T-helper 2 cell treated with Interferon-gamma antibody and Interleukin-4, amounts not matched to agents 100 ng/mL and 5 ng/mL, for 36 hours (primary cell): Measurements from ENCODE around the gene INO80B. TPM values are rescaled to one million over a fixed set of nuclear protein-coding genes. Genes with fewer than 3 reads are reported as not detected.

ENCODE experiments used
- intact Hi-C: fragments of 100-400 bp; cut with micrococcal nuclease; formaldehyde crosslinking; loops from one replicate; pipeline ENCODE4 v1.15.1; 2023
- total RNA-seq: library from RNA; stranded (reverse); gene quantifications from 2 replicates; pipeline ENCODE4 v1.2.3, GENCODE V29; 2022

The INO80B gene
- total RNA-seq, 1 donor from 2014 or later, result 29.4 TPM

DNA sequence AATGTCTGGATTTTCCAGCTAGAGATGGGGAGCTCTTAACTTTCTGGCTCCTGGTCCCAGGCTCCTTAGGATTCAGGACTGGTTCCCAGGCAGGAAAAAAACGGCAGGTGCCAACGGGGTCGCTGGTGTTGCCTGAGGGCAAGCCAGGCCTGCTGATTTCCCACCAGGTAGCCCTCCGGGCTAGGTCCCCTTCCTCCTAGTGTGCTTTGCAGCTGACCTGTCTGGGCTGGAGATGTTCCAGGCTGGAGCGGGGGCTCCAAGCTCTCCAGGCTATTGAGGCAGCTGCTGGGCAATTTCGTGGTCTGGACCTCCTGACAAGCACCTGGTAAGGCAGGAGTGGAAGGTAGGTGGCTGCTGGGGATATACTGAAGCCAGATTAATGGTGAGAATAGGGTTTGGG is 19.6 kb downstream of the INO80B start:
- intact Hi-C loops, result no loop called here

DNA sequence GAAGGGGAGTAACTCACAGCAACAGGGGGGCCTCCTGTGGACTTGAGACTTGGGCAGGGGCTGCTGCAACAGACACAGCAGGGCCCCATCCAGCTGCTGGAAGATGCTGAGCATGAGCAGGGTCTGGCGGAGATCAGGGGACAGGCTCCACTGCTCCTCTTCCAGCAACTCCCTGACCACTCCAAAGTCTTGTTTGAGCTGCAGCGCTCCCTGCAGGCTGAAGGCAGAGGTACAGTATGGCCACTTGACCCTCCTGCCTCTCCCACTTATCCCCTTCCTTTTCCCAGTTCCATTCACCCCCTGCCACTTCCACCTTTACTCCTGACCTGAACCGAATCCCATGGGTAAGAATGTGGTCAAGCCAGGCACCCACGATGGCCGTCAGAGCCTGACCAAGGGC is 20.0 kb downstream of the INO80B start:
- intact Hi-C loops, result no loop called here

DNA sequence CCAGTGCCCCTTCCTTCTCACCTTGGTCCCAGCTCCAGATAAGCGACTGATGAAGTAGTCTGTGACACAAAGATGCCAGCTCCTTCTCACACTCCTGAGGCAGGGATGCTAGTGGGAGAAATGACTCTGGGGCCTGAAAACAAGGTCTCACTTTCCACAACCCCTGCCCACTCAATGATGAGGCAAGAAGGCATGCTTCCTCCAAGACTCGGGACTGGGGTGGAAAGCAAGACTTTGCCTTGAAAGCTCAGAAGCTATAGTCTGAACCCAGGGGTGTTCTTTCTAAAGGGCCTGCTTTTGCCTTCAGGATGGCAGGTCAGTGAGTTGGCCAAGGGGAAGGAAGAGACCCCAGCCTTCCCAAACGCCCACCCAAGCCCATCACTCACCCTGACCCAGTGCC is 26.5 kb downstream of the INO80B start:
- intact Hi-C loops, result no loop called here

DNA sequence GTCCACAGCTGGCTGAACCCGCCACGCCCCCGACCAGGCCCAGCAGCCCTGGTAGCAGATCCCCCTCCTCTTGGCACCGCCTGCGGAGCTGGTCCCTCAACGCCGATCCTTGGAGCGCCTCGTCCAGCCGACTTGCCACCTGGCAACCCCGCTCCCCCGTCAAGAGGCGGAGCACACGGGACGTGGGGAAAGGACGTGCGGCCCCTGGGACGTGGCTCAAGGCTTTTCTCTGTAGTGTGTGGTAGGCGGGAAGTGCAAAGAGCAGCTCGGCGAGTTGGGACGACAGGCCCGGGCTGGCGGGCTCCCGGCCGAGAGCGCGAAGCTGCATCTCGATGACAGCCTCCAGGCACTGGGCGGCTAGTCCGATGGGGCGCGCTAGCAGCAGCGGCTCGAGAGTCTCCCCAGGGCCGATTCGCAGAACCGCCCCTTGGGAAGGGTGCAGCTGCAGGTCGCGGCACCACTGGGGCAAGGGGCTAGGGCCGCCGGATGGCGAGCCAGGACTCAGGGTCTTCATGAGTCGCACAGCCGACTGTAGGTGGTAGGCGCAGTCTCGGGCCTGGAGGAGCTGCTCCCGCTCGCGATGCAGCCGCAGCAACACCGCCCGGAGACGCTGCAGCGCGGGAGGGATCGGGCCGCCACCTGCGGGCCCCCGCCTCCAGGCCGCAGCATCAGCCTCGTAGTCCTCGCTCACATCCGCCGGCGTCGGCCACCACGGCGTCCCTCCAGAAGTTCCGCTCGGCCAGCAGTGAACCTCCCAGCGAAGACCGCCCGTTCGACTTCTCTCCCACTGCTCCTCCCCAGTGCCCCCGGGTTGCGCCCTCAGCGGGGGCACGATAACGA is 27.3 kb downstream of the INO80B start:
- intact Hi-C loops, result loop anchor here (1.0 to 2.0 kb wide), 2 partner anchors 10 to 17 kb away; partner anchors contain the start of genes LBX2 and MRPL53

DNA sequence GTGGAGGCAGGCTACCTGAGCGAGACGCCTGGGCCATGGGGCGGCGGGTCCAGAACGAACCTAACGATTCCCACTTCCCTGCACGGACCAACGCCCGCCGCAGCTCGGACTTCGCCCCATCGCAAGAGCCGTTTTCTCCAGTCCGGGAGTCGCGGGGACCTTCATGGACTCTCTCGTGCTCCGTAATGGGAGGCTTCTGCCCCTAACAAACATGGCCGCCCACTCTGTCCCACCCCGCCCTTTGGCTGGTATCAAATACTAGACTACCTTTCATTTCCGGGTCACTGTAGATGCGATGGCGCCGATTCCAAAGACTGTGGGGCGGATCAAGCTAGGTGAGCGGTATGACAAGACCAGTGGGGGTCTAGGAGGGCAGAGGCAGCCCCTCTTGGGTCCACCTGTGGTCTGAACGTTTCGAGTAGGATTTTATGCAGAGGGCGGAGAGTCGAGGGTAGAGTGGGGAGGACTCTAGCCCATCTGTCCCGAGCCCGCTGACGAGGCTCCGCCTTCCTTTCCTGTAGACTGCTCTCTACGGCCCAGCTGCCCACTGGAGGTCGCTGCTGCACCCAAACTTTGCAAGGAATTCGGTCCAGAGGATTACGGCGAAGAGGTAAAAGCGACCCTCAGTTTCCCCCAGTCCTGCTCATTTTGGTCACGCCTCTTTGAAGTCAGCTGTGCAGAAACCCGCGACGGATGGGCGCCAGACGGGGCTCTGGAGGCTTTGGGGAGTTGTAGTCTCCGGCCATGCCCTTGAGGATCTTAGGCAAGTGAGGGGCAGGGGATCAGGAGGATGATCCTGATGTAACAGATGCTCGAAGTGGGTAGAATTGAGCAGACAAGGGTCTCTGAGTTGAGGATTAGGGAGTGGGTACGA is 28.2 kb downstream of the INO80B start, which contains the start of the genes CCDC142 and TTC31:
CCDC142 (minus strand) TSS at position 198 of the 874 bp plus-strand sequence; CDS start at position 37, 161 bp downstream.
TTC31 (plus strand) TSS at position 281 of the 874 bp plus-strand sequence; CDS start at position 296, 15 bp downstream.
- intact Hi-C loops, result loop anchor here (1.0 to 2.0 kb wide), 8 partner anchors 11 to 104 kb away; partner anchors contain the start of genes AUP1, C2orf81, DOK1 and HTRA2

DNA sequence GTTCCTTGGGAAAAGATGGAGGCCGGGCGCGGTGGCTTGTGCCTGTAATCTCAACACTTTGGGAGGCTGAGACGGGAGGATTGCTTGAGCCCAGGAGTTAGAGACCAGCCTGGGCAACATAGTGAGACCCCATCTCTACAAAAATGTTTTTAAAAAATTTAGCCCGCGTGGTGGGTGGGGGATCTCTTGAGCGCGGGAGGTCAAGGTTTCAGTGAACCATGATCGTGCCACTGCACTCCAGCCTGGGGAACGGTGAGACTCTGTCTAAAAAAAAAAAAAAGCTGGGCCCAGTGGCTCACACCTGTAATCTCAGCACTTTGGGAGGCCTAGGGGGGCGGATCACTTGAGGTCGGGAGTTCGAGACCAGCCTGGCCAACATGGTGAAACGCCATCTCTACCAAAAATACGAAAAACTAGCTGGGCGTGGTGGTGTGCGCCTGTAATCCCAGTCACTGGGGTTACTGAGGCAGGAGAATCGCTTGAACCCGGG is 28.8 kb downstream of the INO80B start:
- intact Hi-C loops, result loop anchor here (1.0 to 2.0 kb wide), 7 partner anchors 15 to 104 kb away; partner anchors contain the start of genes AUP1, C2orf81, DOK1 and HTRA2

DNA sequence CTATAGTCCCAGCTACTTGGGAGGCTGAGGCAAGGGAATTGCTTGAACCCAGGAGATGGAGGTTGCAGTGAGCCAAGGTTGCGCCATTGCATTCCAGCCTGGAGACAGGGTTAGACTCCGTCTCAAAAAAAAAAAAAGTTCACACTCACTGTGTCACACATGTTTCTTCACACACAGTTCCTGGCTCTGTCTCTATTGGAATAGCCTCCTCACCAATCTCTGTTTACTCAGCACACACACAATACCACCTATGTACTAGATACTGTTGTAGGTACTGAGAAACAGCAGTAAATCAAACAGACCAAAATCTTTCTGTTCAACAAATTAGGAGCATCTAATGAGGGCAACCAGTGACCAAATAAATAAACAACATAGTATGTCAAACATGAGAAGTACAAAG is 31.3 kb downstream of the INO80B start:
- intact Hi-C loops, result no loop called here

DNA sequence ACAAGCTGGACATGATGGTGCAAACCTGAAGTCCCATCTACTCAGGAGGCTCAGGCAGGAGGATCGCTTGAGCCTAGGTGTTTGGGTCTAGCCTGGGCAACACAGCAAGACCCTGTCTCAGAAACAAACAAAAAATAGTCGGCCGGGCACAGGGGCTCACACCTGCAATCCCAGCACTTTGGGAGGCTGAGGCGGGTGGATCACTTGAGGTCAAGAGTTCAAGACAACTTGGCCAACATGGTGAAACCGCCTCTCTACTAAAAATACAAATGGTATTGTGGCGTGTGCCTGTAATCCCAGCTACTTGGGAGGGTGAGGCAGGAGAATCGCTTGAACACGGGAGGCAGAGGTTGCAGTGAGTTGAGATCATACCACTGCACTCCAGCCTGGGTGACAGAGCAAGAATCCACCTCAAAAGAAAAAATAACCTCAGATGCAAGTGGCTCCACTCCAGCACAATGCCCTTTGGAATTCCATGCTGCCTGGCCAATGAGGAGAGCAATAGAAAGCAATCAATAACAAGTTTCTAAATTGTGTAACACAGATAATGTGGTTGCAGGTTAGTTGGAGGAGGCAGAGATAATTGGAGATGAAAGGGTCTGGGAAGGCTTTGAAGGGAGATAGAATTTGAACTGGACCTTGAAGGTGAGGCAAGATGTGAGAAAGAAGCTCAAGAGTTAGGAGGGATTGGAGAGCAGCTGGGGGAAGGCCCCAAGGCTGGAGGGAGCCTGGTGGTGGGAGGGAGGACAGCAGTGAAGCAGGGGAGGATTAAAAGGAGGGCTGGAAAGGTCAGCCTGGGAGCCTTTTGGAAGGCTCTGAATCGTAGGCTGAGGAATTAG is 34.0 kb downstream of the INO80B start:
- intact Hi-C loops, result no loop called here

DNA sequence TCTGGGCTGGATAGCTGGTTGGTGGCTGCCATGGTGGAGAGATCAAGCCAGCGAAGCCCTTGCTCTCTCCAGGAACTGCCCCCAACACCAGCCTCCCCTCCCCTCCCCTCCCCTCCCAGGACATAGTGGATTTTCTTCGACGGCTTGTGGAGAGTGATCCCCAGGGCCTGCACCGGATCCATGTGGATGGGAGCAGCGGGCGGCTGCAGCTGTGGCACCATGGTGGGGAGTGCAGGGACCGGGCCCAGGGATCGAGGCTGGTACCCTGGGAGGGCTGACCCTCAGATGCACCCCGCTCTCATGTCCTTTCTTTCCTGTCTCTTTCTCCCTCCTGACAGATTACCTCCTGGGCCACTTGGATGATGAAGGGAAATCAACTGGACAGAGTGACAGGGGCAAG is 35.0 kb downstream of the INO80B start:
- intact Hi-C loops, result no loop called here

DNA sequence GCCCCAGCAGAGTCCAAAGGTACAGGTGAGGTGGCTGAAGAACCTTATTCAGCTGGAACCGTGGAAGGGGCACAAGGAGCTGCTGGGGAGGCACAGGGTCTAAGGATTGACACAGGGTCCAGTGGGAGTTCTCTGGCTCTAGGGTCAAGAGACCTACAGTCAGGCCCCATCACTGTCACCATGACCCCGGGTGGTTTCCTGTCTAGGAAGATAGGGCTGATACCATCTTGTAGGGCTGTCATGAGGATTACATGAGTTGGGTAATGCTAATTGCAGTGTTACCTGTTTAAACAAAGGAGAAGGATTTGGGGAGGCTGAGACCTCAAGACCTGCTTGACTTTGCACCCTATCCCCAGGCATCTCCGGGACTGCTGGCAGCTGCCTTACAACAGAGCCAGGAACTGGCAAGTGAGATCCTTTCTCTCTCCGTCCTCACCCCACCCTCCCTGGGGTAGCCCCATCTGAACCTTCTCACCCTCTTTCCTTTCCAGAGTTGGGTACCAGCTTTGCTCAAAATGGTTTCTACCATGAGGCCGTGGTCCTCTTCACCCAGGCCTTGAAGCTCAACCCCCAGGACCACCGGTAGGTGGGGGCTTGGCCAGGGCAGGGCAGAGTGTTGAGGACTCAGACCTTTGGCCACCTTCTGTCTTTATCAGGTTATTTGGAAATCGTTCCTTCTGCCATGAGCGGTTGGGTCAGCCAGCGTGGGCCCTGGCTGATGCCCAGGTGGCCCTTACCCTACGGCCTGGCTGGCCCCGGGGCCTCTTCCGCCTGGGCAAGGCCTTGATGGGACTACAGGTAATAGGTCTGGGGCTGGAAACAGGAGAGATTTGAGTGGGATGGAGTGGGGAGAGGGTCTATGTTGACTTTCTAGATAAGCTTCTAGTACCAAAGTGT is 37.0 kb downstream of the INO80B start:
- intact Hi-C loops, result no loop called here

DNA sequence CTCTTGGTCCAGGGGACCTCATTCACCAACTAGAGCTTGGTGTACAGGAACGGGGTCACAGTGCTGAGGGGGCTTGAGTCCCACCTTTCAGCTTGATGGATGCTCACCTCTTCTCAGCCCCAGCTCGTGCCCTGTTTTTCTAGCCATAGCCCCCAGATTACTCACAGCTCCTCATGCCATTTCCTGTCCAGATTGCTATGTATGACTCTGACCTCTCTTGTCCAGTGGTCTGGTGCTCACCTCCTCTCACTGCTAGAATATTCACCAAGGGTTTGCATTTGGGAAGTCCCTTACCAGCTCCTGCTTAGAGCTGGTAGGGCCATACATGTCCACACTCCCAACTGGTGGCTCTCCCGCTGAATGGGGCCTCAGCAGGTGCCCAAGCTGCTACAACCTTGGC is 38.7 kb downstream of the INO80B start:
- intact Hi-C loops, result no loop called here

DNA sequence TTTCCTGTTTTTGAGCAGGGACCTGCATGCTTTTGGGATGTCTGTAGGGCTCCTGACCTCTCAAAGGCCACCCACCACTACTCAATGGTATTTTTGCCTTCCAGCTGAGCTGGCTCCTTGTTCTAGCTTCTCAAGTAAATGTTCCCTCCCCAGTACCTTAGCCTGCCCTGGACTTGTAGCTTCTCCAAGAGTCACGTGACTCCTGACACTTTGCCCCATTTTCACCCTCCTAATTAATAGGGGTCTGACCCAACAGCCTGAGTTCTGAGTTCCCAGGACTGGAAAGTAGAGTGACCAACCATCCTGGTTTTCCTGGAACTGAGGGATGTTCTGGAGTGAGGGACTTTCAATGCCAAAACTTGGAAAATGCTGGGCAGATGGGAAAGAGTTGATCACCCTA is 40.6 kb downstream of the INO80B start:
- intact Hi-C loops, result loop anchor here (5.0 kb wide), 1 partner anchor 37 kb away; no protein-coding TSS in a partner anchor

DNA sequence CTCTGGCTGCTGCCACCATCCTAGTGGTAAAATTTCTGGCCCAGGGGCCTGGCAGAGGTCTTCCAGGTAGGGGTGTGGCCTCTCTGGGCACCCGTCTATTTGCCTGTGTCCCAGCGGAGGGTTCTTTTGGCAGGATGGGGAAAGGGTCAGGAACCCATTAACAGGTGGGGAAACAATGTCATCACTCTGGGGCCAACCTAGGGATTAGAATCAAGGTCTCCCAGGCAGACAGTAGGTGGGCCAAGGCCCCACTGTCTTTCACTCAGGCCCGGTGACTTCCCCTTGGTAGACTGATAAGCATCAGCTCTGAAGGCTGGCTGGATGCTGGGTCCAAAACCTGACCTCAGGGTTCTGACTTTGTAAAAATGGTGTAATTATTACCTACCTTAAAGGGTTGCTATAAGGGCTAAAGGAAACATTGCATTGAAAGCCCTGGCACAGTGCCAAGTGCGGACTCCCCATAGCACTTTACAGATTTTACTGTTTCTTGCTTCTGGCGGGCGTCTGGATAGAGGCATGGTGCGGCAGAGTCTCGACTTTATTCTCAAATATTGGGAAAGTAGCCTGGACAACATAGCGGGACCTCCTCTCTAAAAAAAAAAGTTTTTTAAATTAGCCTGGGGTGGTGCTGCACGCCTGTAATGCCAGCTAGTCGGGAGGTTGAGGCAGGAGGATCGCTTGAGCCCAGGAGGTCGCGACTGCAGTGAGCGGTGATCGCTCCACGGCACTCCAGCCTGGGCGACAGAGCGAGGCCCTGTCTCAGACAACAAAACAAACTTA is 42.3 kb downstream of the INO80B start:
- intact Hi-C loops, result loop anchor here (5.0 kb wide), 1 partner anchor 35 kb away; no protein-coding TSS in a partner anchor

DNA sequence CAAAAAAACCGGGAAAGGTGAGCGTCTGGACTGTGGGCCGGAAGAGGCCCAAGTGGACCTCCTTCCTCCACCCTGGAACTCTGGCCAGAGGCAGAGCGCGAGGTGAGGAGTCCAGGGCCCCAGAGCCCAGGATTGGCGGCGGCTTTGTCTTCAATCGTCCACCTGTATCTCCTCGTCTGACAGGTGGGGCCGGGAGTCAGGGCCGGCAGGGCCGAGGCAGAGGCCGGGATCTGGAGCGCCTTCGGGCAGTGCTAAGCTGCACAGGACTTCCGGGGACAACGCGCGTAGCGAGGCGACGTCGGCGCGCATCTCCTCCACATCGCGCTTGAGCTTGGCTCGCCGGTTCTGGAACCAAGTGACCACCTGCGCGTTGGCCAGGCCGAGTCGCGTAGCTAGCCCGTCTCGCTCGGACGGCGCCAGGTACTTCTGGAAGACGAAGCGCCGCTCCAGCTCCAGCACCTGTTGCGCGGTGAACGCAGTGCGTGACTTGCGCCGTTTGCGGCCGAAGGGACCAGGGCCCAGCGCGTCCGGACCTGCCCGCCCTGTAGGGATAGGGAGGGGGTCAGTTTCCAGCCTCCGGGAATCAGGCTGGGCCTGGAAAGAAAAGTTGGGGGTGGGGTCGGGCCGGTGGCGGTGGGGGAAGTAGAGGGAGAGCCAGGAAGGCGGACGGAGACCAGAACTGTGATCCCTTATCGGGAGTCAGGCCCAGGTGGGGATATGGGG is 43.1 kb downstream of the INO80B start:
- intact Hi-C loops, result loop anchor here (2.0 to 5.0 kb wide), 3 partner anchors 15 to 34 kb away; partner anchors contain the start of genes CCDC142, TLX2 and TTC31

DNA sequence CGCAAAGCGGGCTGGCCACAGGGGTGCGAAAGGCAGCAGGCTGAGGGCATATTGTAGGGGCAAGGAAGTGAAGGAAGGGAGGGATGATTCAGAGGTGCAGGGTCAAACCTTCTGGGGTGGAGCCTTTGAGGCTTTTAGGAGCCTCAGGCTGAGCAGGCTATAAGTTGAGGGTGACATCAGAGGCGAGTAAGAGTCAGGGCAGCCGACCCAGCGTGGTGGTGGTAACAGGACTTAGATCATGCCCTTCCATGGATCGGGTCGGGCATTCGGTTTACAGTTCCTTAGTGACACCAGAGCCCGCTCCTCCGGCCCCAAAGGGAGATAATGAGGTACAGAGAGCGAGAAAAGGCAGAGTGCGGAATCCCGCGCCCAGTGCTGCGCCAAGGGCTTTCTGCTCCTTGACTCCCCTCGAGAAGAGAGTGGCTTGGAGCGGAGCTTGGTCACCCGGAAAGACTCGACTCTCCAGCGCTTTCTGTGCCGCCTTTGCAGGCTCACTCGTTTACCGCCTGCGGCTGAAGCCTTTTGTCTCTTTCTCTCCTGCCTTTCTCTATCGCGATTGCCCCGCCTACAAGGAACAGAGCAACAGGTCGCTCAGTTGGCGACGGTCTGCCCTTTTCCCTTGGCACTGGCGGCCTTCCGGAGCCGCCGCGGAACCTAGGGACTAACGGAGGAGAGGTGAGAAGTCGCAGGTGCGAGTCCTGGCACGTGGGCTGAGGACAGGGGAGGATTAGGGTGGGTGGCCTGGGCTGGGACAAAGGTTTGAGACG is 43.8 kb downstream of the INO80B start:
- intact Hi-C loops, result loop anchor here (1.0 to 5.0 kb wide), 4 partner anchors 9 to 34 kb away; partner anchors contain the start of genes CCDC142, PCGF1, TLX2 and TTC31

DNA sequence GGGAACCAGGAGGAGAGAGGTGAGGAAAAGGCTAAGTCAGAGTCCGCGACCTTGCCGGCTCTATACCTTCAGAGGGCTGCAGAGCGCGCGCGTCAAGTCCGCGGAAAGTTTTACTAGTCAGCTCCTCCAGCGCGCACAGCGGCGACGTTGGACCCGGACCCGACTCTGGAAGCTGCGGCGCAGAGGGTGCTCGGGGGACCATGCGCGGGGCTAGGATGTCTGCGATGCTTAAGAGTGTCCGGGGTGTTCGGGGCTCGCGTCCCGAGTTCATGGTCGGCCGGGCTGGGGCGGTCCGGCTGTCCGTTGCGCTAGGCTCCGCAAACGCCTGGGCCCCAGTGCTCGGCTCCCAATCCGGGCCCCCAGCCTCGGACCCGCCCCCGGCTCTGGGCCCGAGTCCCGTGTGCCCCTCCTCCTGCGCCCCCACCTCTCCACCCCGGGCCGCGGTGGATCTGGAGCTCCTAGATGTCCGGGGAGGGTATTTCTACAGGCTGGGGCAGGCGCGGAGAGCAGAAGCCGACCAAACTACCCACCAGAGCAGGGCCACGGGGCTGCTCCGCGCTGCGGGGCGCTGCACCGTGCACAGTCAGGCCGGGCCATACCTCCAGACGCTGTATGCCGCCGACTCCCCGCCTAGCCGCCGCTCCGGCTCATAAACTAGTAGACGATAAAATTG is 44.5 kb downstream of the INO80B start, which contains the start of gene LBX2:
LBX2 (minus strand) TSS at position 337 of the 673 bp plus-strand sequence; CDS start at position 271, 66 bp downstream.
- intact Hi-C loops, result loop anchor here (1.0 to 5.0 kb wide), 4 partner anchors 8 to 33 kb away; partner anchors contain the start of genes CCDC142, PCGF1, TLX2 and TTC31
